ENCODE measurements around the gene PATJ.

DNA sequence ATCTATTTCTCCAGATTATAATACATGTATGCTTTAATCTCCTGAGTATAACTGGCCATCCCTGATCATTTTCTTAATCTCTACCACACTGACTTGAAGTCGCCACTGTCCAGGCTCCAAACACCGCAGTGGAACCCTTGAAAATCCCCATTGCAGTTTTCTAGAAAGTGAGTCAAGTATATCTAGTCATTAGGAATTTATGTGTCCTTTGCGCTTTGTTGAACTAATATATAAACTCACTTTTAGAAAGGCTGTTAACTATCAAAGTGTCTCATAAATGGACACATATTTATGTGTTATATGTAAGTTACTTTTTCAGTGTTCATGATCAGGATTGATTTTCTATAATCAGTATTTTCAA is 211.5 kb downstream of the PATJ start:
- TF ChIP-seq, protein P1, sequence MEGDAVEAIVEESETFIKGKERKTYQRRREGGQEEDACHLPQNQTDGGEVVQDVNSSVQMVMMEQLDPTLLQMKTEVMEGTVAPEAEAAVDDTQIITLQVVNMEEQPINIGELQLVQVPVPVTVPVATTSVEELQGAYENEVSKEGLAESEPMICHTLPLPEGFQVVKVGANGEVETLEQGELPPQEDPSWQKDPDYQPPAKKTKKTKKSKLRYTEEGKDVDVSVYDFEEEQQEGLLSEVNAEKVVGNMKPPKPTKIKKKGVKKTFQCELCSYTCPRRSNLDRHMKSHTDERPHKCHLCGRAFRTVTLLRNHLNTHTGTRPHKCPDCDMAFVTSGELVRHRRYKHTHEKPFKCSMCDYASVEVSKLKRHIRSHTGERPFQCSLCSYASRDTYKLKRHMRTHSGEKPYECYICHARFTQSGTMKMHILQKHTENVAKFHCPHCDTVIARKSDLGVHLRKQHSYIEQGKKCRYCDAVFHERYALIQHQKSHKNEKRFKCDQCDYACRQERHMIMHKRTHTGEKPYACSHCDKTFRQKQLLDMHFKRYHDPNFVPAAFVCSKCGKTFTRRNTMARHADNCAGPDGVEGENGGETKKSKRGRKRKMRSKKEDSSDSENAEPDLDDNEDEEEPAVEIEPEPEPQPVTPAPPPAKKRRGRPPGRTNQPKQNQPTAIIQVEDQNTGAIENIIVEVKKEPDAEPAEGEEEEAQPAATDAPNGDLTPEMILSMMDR (IDR thresholded peaks at IDR 0.05): no peak
- TF ChIP-seq, protein P2, sequence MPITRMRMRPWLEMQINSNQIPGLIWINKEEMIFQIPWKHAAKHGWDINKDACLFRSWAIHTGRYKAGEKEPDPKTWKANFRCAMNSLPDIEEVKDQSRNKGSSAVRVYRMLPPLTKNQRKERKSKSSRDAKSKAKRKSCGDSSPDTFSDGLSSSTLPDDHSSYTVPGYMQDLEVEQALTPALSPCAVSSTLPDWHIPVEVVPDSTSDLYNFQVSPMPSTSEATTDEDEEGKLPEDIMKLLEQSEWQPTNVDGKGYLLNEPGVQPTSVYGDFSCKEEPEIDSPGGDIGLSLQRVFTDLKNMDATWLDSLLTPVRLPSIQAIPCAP (CRISPR knock-in tag; IDR thresholded peaks at IDR 0.05): no peak
- TF ChIP-seq ELF4 (CRISPR knock-in tag; IDR thresholded peaks at IDR 0.05; ENCODE audit: low read depth): no peak
- TF ChIP-seq, protein P3, sequence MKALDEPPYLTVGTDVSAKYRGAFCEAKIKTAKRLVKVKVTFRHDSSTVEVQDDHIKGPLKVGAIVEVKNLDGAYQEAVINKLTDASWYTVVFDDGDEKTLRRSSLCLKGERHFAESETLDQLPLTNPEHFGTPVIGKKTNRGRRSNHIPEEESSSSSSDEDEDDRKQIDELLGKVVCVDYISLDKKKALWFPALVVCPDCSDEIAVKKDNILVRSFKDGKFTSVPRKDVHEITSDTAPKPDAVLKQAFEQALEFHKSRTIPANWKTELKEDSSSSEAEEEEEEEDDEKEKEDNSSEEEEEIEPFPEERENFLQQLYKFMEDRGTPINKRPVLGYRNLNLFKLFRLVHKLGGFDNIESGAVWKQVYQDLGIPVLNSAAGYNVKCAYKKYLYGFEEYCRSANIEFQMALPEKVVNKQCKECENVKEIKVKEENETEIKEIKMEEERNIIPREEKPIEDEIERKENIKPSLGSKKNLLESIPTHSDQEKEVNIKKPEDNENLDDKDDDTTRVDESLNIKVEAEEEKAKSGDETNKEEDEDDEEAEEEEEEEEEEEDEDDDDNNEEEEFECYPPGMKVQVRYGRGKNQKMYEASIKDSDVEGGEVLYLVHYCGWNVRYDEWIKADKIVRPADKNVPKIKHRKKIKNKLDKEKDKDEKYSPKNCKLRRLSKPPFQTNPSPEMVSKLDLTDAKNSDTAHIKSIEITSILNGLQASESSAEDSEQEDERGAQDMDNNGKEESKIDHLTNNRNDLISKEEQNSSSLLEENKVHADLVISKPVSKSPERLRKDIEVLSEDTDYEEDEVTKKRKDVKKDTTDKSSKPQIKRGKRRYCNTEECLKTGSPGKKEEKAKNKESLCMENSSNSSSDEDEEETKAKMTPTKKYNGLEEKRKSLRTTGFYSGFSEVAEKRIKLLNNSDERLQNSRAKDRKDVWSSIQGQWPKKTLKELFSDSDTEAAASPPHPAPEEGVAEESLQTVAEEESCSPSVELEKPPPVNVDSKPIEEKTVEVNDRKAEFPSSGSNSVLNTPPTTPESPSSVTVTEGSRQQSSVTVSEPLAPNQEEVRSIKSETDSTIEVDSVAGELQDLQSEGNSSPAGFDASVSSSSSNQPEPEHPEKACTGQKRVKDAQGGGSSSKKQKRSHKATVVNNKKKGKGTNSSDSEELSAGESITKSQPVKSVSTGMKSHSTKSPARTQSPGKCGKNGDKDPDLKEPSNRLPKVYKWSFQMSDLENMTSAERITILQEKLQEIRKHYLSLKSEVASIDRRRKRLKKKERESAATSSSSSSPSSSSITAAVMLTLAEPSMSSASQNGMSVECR (CRISPR knock-in tag; IDR thresholded peaks at IDR 0.05; ENCODE audit: borderline replicate concordance): no peak
- no peak for TF ChIP-seq SMAD3 (CRISPR knock-in tag; IDR thresholded peaks at IDR 0.05; ENCODE audit: borderline replicate concordance)

Data from WTC11 (cell line).